Measurements from ENCODE around the gene TYW1B.
"Not testable (repeated sequence)": the region's sequence is repeated elsewhere in the genome, so short reads cannot be mapped to it uniquely, and the experiment has no call there.

DNA sequence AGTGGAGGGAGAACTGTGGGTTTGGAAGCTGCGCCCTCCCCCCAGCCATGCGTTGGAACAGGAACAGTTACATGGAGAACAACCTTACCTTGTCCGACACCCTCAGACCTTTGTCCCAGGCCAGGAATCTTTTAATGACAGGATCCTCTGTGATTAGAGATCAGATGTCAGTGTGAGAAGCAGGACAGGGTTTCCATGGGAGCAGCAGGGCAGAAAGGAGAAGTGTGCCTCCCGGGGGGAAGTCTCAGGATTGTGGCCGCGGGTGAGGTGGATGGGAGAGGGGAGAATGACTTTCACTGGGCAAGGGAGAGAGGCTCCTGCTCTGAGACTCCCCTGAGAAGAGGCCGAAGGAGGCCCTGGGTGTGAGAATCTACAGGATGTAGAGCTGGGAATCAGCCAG is 39.6 kb upstream of the TYW1B start:
- TF ChIP-seq CTCF (conservative IDR thresholded peaks at IDR 0.05); EZH2 (IDR thresholded peaks at IDR 0.05; ENCODE audit: low read depth): not testable (repeated sequence)
